HEK293 (cell line): ENCODE results near the gene PYCR2.
"Not testable (repeated sequence)": the region's sequence is repeated elsewhere in the genome, so short reads cannot be mapped to it uniquely, and the experiment has no call there.

Experiments
- CTCF ChIA-PET: fragments of 350-600 bp; formaldehyde crosslinking; extraction: SDS; loops from one replicate; lab custom pipeline; 2021; ENCODE audit warnings: antibody characterized with exemption; lab: Yijun Ruan, JAX
- POLR2A ChIA-PET: fragments of 300-600 bp; formaldehyde crosslinking; extraction: SDS; loops from one replicate; lab custom pipeline; 2020; ENCODE audit warnings: antibody characterized with exemption, inconsistent platforms; lab: Yijun Ruan, JAX
- H3K27ac ChIP-seq: fragments of 200-500 bp; sonication (Bioruptor generic); 2 replicates; pipeline ENCODE4 v1.5.1; 2014; ENCODE audit warnings: low read depth, low read length, control low read depth, inconsistent platforms; ENCODE audit errors: extremely low read depth
- H3K36me3 ChIP-seq, 2 experiments: fragments of 200-500 bp in 1 of 2; sonication (Bioruptor generic) in 1 of 2; 1 replicate in 1 of 2; 2 replicates in 1 of 2; pipeline ENCODE4 v1.5.1; 2014 to 2017; ENCODE audit warnings: inconsistent platforms in 2 of 2, low read length in 2 of 2; ENCODE audit not compliant: control insufficient read depth in 2 of 2, insufficient read depth in 1 of 2
- H3K4me1 ChIP-seq: fragments of 200-500 bp; sonication (Bioruptor generic); 2 replicates; pipeline ENCODE4 v1.5.1; 2014; ENCODE audit warnings: mild to moderate bottlenecking, low read length, inconsistent platforms; ENCODE audit not compliant: control insufficient read depth, insufficient read depth
- H3K4me3 ChIP-seq: 2 replicates; pipeline ENCODE4 v1.5.1; 2011; ENCODE audit warnings: low read depth, mild to moderate bottlenecking, control low read depth, low read length, moderate library complexity
- H3K9me3 ChIP-seq: fragments of 200-500 bp; sonication (Bioruptor generic); 2 replicates; pipeline ENCODE4 v1.5.1; 2014; ENCODE audit warnings: low read depth, low read length, inconsistent platforms; ENCODE audit not compliant: control insufficient read depth, insufficient read depth
- GFI1B ChIP-seq: fragments of 450-650 bp; formaldehyde crosslinking; IDR thresholded peaks from 2 replicates; pipeline ENCODE4 v1.5.1; 2016; ENCODE audit warnings: missing biosample characterization, missing genetic modification characterization
- GLI2 ChIP-seq: fragments of 450-650 bp; formaldehyde crosslinking; IDR thresholded peaks from 2 replicates; pipeline ENCODE4; 2017; ENCODE audit warnings: missing biosample characterization, missing genetic modification characterization, low read depth, borderline replicate concordance
- KLF1 ChIP-seq: fragments of 450-650 bp; formaldehyde crosslinking; IDR thresholded peaks from 2 replicates; pipeline ENCODE4 v1.5.1; 2016; ENCODE audit warnings: missing biosample characterization, missing genetic modification characterization
- KLF17 ChIP-seq: fragments of 450-650 bp; formaldehyde crosslinking; IDR thresholded peaks from 2 replicates; pipeline ENCODE4 v1.5.1; 2016; ENCODE audit warnings: missing biosample characterization, missing genetic modification characterization
- MYNN ChIP-seq: fragments of 450-650 bp; formaldehyde crosslinking; IDR thresholded peaks from 2 replicates; pipeline ENCODE4 v1.5.1; 2016; ENCODE audit warnings: missing biosample characterization, missing genetic modification characterization, borderline replicate concordance
- ZBTB20 ChIP-seq: fragments of 450-650 bp; formaldehyde crosslinking; IDR thresholded peaks from 2 replicates; pipeline ENCODE4 v1.5.1; 2016; ENCODE audit warnings: missing biosample characterization, missing genetic modification characterization
- ZNF175 ChIP-seq: fragments of 450-650 bp; formaldehyde crosslinking; IDR thresholded peaks from 2 replicates; pipeline ENCODE4 v1.5.1; 2016; ENCODE audit warnings: missing biosample characterization, missing genetic modification characterization
- ZNF184 ChIP-seq: fragments of 450-650 bp; IDR thresholded peaks from 2 replicates; pipeline ENCODE4 v1.5.1; 2018; ENCODE audit warnings: missing biosample characterization, mild to moderate bottlenecking, missing genetic modification characterization
- ZNF211 ChIP-seq: fragments of 450-650 bp; formaldehyde crosslinking; IDR thresholded peaks from 2 replicates; pipeline ENCODE4 v1.5.1; 2016; ENCODE audit warnings: low read depth, missing biosample characterization, missing genetic modification characterization
- ZNF223 ChIP-seq: fragments of 450-650 bp; formaldehyde crosslinking; IDR thresholded peaks from 2 replicates; pipeline ENCODE4 v1.5.1; 2016; ENCODE audit warnings: missing biosample characterization, missing genetic modification characterization
- ZNF248 ChIP-seq: fragments of 450-650 bp; formaldehyde crosslinking; IDR thresholded peaks from 2 replicates; pipeline ENCODE4 v1.5.1; 2017; ENCODE audit warnings: missing biosample characterization, missing genetic modification characterization
- ZNF350 ChIP-seq: fragments of 450-650 bp; formaldehyde crosslinking; IDR thresholded peaks from 2 replicates; pipeline ENCODE4 v1.5.0; 2017; ENCODE audit warnings: missing biosample characterization, mild to moderate bottlenecking, missing genetic modification characterization
- ZNF670 ChIP-seq: fragments of 450-650 bp; formaldehyde crosslinking; IDR thresholded peaks from 2 replicates; pipeline ENCODE4 v1.5.1; 2016; ENCODE audit warnings: missing biosample characterization, missing genetic modification characterization, low read depth
- ZNF707 ChIP-seq: fragments of 450-650 bp; formaldehyde crosslinking; IDR thresholded peaks from 2 replicates; pipeline ENCODE4 v1.5.1; 2016; ENCODE audit warnings: missing biosample characterization, missing genetic modification characterization
- ZSCAN30 ChIP-seq: fragments of 450-650 bp; IDR thresholded peaks from 2 replicates; pipeline ENCODE4 v1.5.1; 2018; ENCODE audit warnings: missing biosample characterization, mild to moderate bottlenecking, missing genetic modification characterization, moderate library complexity
- ZXDB ChIP-seq: fragments of 450-650 bp; formaldehyde crosslinking; IDR thresholded peaks from 2 replicates; pipeline ENCODE4 v1.5.1; 2016; ENCODE audit warnings: missing biosample characterization, missing genetic modification characterization

PYCR2 gene

GRCh38 chr1:225940385-225941151 is 16.5 kb upstream of the PYCR2 start:
- Histone ChIP-seq H3K27ac (no peak overlapping the region), H3K4me1 (no peaks in the 10 kb centered on the region), H3K36me3 (no peaks in the 10 kb centered on the region), H3K4me3 (no peak overlapping the region), H3K9me3 (no peaks in the 10 kb centered on the region)
- POLR2A ChIA-PET = interaction anchor here (0.7 to 2.2 kb wide), 2 partner anchors 10 to 17 kb away, joined by 4 to 13 read pairs; partner anchors contain the start of gene PYCR2
- CTCF ChIA-PET = interaction anchor here (3.1 kb wide), 1 partner anchor 21 kb away, joined by 18 read pairs; no protein-coding TSS in a partner anchor
- TF ChIP-seq ZBTB20 (tag by site-specific recombination) (no peak), ZNF707 (tag by site-specific recombination) (no peak), ZXDB (tag by site-specific recombination) (no peak), GLI2 (tag by site-specific recombination) (no peak), ZNF223 (tag by site-specific recombination) (no peak), ZNF350 (no peak), KLF17 (tag by site-specific recombination) (no peak), MYNN (tag by site-specific recombination) (no peak), ZNF184 (tag by site-specific recombination) (no peak), ZNF670 (no peak), ZSCAN30 (no peak), ZNF211 (tag by site-specific recombination) (no peak), ZNF175 (tag by site-specific recombination) (no peak), GFI1B (tag by site-specific recombination) (no peak), ZNF248 (no peak), KLF1 (no peak)

- not testable (repeated sequence) for H3K4me3 ChIP-seq, H3K4me1 ChIP-seq, H3K36me3 ChIP-seq, H3K27ac ChIP-seq, H3K9me3 ChIP-seq
- ChIA-PET POLR2A (interaction anchor here (2.2 kb wide), 1 partner anchor 17 kb away, joined by 13 read pairs; the partner anchor contains the start of gene PYCR2), CTCF (interaction anchor here (3.1 kb wide), 1 partner anchor 22 kb away, joined by 18 read pairs; no protein-coding TSS in a partner anchor)
Observed at GRCh38 chr1:225939939-225940310, 15.9 kb upstream of the PYCR2 start.

- not testable (repeated sequence) for H3K4me3 ChIP-seq, H3K9me3 ChIP-seq, H3K4me1 ChIP-seq, H3K36me3 ChIP-seq, H3K27ac ChIP-seq
- ChIA-PET CTCF (interaction anchor here (1.4 to 1.8 kb wide), 3 partner anchors 22 to 48 kb away, joined by 4 to 6 read pairs (median 4); no protein-coding TSS in a partner anchor), POLR2A (interaction anchor here (0.7 to 1.7 kb wide), 2 partner anchors 15 to 21 kb away, joined by 4 to 13 read pairs; partner anchors contain the start of gene PYCR2)
Observed at GRCh38 chr1:225939097-225939938, 15.3 kb upstream of the PYCR2 start.
